ENCODE results near the gene SPOPL. TPM values are rescaled to one million over a fixed set of nuclear protein-coding genes. Genes with fewer than 3 reads are reported as not detected.
"Not testable (repeated sequence)": the region's sequence is repeated elsewhere in the genome, so short reads cannot be mapped to it uniquely, and the experiment has no call there.

SPOPL gene
- total RNA-seq, 1 experiment from 2014 or later: 13.6 TPM

- H2BK12ac ChIP-seq (ENCODE audit: insufficient read length, low read depth, low read length); H4K5ac ChIP-seq (ENCODE audit: insufficient read length, low read depth, low read length); H2AK5ac ChIP-seq (ENCODE audit: insufficient read length, low read length); H3K18ac ChIP-seq (ENCODE audit: insufficient read length, low read depth, low read length); H3K9me3 ChIP-seq (ENCODE audit: control insufficient read depth, low read depth, low read length); H3K27me3 ChIP-seq (ENCODE audit: insufficient read depth, low read length); H2BK5ac ChIP-seq (ENCODE audit: insufficient read length, low read length); H3K27ac ChIP-seq (ENCODE audit: insufficient read length, low read depth, low read length); H3K4ac ChIP-seq (ENCODE audit: low read depth, low read length); H3K14ac ChIP-seq (ENCODE audit: insufficient read depth, low read length); H3K4me2 ChIP-seq (ENCODE audit: insufficient read depth, insufficient read length, low read length); H2BK20ac ChIP-seq (ENCODE audit: low read depth, low read length, poor library complexity, severe bottlenecking); H2BK15ac ChIP-seq (ENCODE audit: low read depth, low read length); H4K20me1 ChIP-seq (ENCODE audit: control insufficient read depth, insufficient read depth, insufficient read length); H2AFZ ChIP-seq (ENCODE audit: low read length); H4K8ac ChIP-seq (replicated peaks; ENCODE audit: insufficient read length, low read depth, low read length); H3K56ac ChIP-seq (ENCODE audit: insufficient read length, low read depth, low read length); H3K23me2 ChIP-seq (ENCODE audit: insufficient read length, low read depth, low read length, poor library complexity, severe bottlenecking); H3K4me1 ChIP-seq (ENCODE audit: insufficient read depth, low read length); H4K91ac ChIP-seq (ENCODE audit: insufficient read length, low read depth, low read length); H3K27ac Mint-ChIP-seq; DNase-seq; H3K79me1 ChIP-seq (ENCODE audit: insufficient read depth, low read depth, low read length, poor library complexity, severe bottlenecking); H3K4me3 Mint-ChIP-seq; H3K79me2 ChIP-seq (ENCODE audit: insufficient read depth, low read length); H3K27me3 Mint-ChIP-seq (ENCODE audit: low read depth); H3K23ac ChIP-seq (ENCODE audit: insufficient read length, low read depth, low read length); H2BK120ac ChIP-seq (ENCODE audit: low read depth, low read length, poor library complexity, severe bottlenecking); H3K9ac ChIP-seq (ENCODE audit: extremely low read depth, insufficient read length, low read length); H3T11ph ChIP-seq (ENCODE audit: low read length): not testable (repeated sequence)
- Mint-ChIP-seq H3K36me3 (ENCODE audit: insufficient read depth in 1 of 3, low read depth in 3 of 3) (peaks cover 22 to 27% (median 26%) of the 10 kb centered on the region in 3 experiments), H3K4me1 (peaks cover 20% of the 10 kb centered on the region in 2 experiments), H3K9me3 (peaks cover 15 to 21% of the 10 kb centered on the region in 2 experiments)
- no CpG with 5 or more reads among the region's 3 CpGs for WGBS (ENCODE audit: extremely low coverage, insufficient read length, low lambda C conversion rate)
Measured at GRCh38 chr2:138523673-138524042, 22.1 kb downstream of the SPOPL start.

GRCh38 chr2:138524353-138524752 lies 22.8 kb downstream of the SPOPL start:
- not testable (repeated sequence) for H2AK5ac ChIP-seq (ENCODE audit: insufficient read length, low read length); H3K79me1 ChIP-seq (ENCODE audit: insufficient read depth, low read depth, low read length, poor library complexity, severe bottlenecking); H3K18ac ChIP-seq (ENCODE audit: insufficient read length, low read depth, low read length); H3K4me1 ChIP-seq (ENCODE audit: insufficient read depth, low read length); H4K5ac ChIP-seq (ENCODE audit: insufficient read length, low read depth, low read length); H3T11ph ChIP-seq (ENCODE audit: low read length); H3K27me3 Mint-ChIP-seq (ENCODE audit: low read depth); H4K20me1 ChIP-seq (ENCODE audit: control insufficient read depth, insufficient read depth, insufficient read length); H3K23me2 ChIP-seq (ENCODE audit: insufficient read length, low read depth, low read length, poor library complexity, severe bottlenecking); H2BK15ac ChIP-seq (ENCODE audit: low read depth, low read length); H3K23ac ChIP-seq (ENCODE audit: insufficient read length, low read depth, low read length); H3K14ac ChIP-seq (ENCODE audit: insufficient read depth, low read length); H3K4me3 Mint-ChIP-seq; DNase-seq; H2BK5ac ChIP-seq (ENCODE audit: insufficient read length, low read length); H3K27ac Mint-ChIP-seq; H3K9me3 ChIP-seq (ENCODE audit: control insufficient read depth, low read depth, low read length); H4K8ac ChIP-seq (replicated peaks; ENCODE audit: insufficient read length, low read depth, low read length); H3K27ac ChIP-seq (ENCODE audit: insufficient read length, low read depth, low read length); H3K4ac ChIP-seq (ENCODE audit: low read depth, low read length); H3K56ac ChIP-seq (ENCODE audit: insufficient read length, low read depth, low read length); H2BK12ac ChIP-seq (ENCODE audit: insufficient read length, low read depth, low read length); H3K27me3 ChIP-seq (ENCODE audit: insufficient read depth, low read length); H3K9ac ChIP-seq (ENCODE audit: extremely low read depth, insufficient read length, low read length); H3K79me2 ChIP-seq (ENCODE audit: insufficient read depth, low read length); H3K4me2 ChIP-seq (ENCODE audit: insufficient read depth, insufficient read length, low read length); H2AFZ ChIP-seq (ENCODE audit: low read length); H2BK120ac ChIP-seq (ENCODE audit: low read depth, low read length, poor library complexity, severe bottlenecking); H4K91ac ChIP-seq (ENCODE audit: insufficient read length, low read depth, low read length); H2BK20ac ChIP-seq (ENCODE audit: low read depth, low read length, poor library complexity, severe bottlenecking)
- Mint-ChIP-seq H3K36me3 (ENCODE audit: insufficient read depth in 1 of 3, low read depth in 3 of 3) (peaks cover 22 to 27% (median 26%) of the 10 kb centered on the region in 3 experiments), H3K9me3 (peaks cover 15 to 21% of the 10 kb centered on the region in 2 experiments), H3K4me1 (peaks cover 20% of the 10 kb centered on the region in 2 experiments)
- no CpG with 5 or more reads among the region's 1 CpG for WGBS (ENCODE audit: extremely low coverage, insufficient read length, low lambda C conversion rate)
